CD4-positive, alpha-beta T cell (primary cell): ENCODE results near the gene SLC2A10. TPM values are rescaled to one million over a fixed set of nuclear protein-coding genes. Genes with fewer than 3 reads are reported as not detected.

ENCODE experiments used
- ATAC-seq: fragments of 200-7000 bp; cut with Tn5 transposase; one replicate; pipeline ENCODE4 v1.10.0; 2022; ENCODE audit warnings: mild to moderate bottlenecking; ENCODE audit not compliant: poor library complexity
- CTCF ChIA-PET: fragments of 350-600 bp; sonication (Branson Sonifier 250); formaldehyde crosslinking; loops from one replicate; lab custom pipeline; 2021; ENCODE audit warnings: antibody characterized with exemption, inconsistent platforms; lab: Charles Lee
- POLR2A ChIA-PET: fragments of 350-600 bp; sonication (Branson Sonifier 250); formaldehyde crosslinking; loops from one replicate; lab custom pipeline; 2021; ENCODE audit warnings: antibody characterized with exemption, inconsistent platforms; lab: Charles Lee
- DNase-seq, 14 experiments: peaks; one replicate each; pipeline ENCODE4 v3.0.0-alpha.2; 2013 to 2020; ENCODE audit warnings: mixed read lengths in 2 of 14
- H3K27ac ChIP-seq, 2 donors: one replicate each; pipeline versions ENCODE4 v1.5.1 to v1.7.0; 2013; ENCODE audit warnings: low read length in 2 of 2, low read depth in 1 of 2, mild to moderate bottlenecking in 1 of 2
- H3K27me3 ChIP-seq, 2 experiments: 1 replicate in 1 of 2; 2 replicates in 1 of 2; pipeline versions ENCODE4 v1.6.1 to v1.7.0; 2013; ENCODE audit warnings: low read length in 2 of 2, control low read depth in 1 of 2, mild to moderate bottlenecking in 1 of 2, moderate library complexity in 1 of 2; ENCODE audit not compliant: insufficient read depth in 2 of 2, control insufficient read depth in 1 of 2
- H3K36me3 ChIP-seq: one replicate; pipeline ENCODE4 v1.6.1; 2013; ENCODE audit warnings: low read length, control low read depth; ENCODE audit not compliant: insufficient read depth
- H3K4me1 ChIP-seq: one replicate; pipeline ENCODE4 v1.6.1; 2013; ENCODE audit warnings: low read length, control low read depth; ENCODE audit not compliant: insufficient read depth
- H3K4me3 ChIP-seq: one replicate; pipeline ENCODE4 v1.5.1; 2013; ENCODE audit warnings: mild to moderate bottlenecking, low read length, moderate library complexity
- H3K9me3 ChIP-seq, 2 experiments: 1 replicate in 1 of 2; 2 replicates in 1 of 2; pipeline versions ENCODE4 v1.6.1 to v1.7.0; 2013; ENCODE audit warnings: low read length in 2 of 2, mild to moderate bottlenecking in 2 of 2, control low read depth in 1 of 2, moderate library complexity in 1 of 2; ENCODE audit not compliant: control insufficient read depth in 1 of 2, insufficient read depth in 1 of 2
- H3K27ac Mint-ChIP-seq: one replicate; pipeline ENCODE4 v1.8.0; 2020; ENCODE audit warnings: mixed read lengths
- H3K27me3 Mint-ChIP-seq: one replicate; pipeline ENCODE4 v1.8.0; 2021; ENCODE audit warnings: mixed read lengths
- H3K36me3 Mint-ChIP-seq: one replicate; pipeline ENCODE4 v1.8.0; 2021; ENCODE audit warnings: low read depth, mixed read lengths
- H3K4me1 Mint-ChIP-seq: one replicate; pipeline ENCODE4 v1.8.0; 2021; ENCODE audit warnings: low read depth, mixed read lengths
- H3K4me3 Mint-ChIP-seq: one replicate; pipeline ENCODE4 v1.8.0; 2020; ENCODE audit warnings: mild to moderate bottlenecking, mixed read lengths
- H3K9me3 Mint-ChIP-seq: one replicate; pipeline ENCODE4 v1.8.0; 2020; ENCODE audit warnings: mixed read lengths
- intact Hi-C, 2 experiments: fragments of 100-400 bp; cut with DNase I in 1 of 2; cut with micrococcal nuclease in 1 of 2; formaldehyde crosslinking; loops; one replicate each; pipeline versions ENCODE4 v1.15.1 to v1.9.0; 2023 to 2025; cut with DNase I, micrococcal nuclease
- total RNA-seq, 174 experiments: library from RNA in 2 of 174; stranded (reverse) in 2 of 174; gene quantifications; one replicate each; pipeline ENCODE4 v1.2.3 and lab custom pipeline; 2021 to 2026
- TF ChIP-seq, protein P1 (sequence below): fragments of 200-600 bp; IDR thresholded peaks from one replicate; pipeline ENCODE4 v1.8.0; 2022; ENCODE audit warnings: antibody characterized with exemption, mild to moderate bottlenecking

The SLC2A10 gene
- total RNA-seq, 2 experiments from 2014 or later: not detected

DNA sequence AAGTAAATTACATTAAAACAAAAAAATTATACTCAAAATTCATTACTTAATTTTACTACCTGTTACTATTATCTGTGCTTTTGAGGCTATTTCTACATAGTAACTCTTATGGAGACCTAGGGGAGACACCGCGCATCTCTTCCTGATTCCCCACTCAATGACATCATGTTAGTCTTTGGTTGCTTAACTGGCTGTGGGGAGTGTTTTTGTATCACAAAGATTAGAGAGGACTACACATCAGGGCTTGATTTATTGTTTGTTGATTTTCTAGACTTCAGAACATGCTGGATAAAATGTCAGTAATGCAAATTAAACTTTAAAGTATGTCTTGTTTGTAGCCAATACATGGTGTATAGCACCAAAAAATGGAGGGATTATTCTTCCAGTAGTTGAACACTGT is 26.0 kb downstream of the SLC2A10 start:
- Histone ChIP-seq H3K27ac (no peak overlapping the region), H3K27me3 (peaks cover 3 to 17% of the 10 kb centered on the region in 2 experiments), H3K36me3 (no peaks in the 10 kb centered on the region), H3K4me1 (no peaks in the 10 kb centered on the region), H3K4me3 (no peak overlapping the region), H3K9me3 (peaks cover 0 to 10% of the 10 kb centered on the region in 2 experiments)
- CTCF ChIA-PET: no interaction called here
- DNase-seq (no peak), ATAC-seq (no peak)
- Mint-ChIP-seq H3K27ac (no peak overlapping the region), H3K4me1 (no peaks in the 10 kb centered on the region), H3K4me3 (no peak overlapping the region), H3K36me3 (no peaks in the 10 kb centered on the region), H3K9me3 (no peaks in the 10 kb centered on the region), H3K27me3 (peaks cover 37% of the 10 kb centered on the region)
- intact Hi-C loops: no loop called here
- TF ChIP-seq, protein P1, sequence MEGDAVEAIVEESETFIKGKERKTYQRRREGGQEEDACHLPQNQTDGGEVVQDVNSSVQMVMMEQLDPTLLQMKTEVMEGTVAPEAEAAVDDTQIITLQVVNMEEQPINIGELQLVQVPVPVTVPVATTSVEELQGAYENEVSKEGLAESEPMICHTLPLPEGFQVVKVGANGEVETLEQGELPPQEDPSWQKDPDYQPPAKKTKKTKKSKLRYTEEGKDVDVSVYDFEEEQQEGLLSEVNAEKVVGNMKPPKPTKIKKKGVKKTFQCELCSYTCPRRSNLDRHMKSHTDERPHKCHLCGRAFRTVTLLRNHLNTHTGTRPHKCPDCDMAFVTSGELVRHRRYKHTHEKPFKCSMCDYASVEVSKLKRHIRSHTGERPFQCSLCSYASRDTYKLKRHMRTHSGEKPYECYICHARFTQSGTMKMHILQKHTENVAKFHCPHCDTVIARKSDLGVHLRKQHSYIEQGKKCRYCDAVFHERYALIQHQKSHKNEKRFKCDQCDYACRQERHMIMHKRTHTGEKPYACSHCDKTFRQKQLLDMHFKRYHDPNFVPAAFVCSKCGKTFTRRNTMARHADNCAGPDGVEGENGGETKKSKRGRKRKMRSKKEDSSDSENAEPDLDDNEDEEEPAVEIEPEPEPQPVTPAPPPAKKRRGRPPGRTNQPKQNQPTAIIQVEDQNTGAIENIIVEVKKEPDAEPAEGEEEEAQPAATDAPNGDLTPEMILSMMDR: no peak
- POLR2A ChIA-PET: no interaction called here

DNA sequence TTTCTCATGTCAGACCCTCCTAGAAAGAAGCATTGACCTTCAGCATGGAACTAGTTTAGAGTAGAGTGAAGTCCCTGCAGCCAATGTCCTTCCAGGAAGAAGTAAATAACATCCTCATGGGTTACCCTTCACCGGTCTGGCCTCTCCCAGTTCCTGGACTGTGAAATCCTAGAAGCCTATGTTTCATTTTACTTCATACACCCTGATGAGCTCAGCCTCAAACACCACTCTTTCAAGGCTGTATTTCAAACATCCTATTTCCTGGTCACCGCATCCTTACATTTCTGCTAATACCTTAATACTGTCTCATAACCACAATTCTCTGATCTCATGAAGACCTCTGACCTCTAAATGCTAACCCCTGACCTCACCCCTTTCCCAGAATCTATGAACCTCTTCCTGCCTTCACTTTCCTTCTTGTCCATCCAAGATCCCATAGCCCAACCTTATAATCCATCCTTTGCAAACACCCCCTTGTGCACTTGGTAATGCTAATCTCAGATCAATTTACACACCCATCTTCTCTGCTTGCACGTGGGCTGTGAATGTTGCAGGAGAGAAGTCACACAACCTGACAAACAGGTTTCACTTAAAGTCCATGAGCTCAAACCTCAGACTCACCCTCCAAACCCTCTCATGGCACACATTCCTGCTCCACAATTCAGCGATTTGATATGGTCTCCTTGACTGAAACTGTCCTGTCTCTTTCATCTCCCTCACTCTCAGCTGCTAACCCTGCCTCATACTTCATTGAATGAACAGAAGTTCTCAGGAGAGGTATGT is 30.2 kb downstream of the SLC2A10 start:
- DNase-seq: no peak
- Mint-ChIP-seq H3K27me3 (peaks cover 46% of the 10 kb centered on the region), H3K4me1 (no peaks in the 10 kb centered on the region), H3K27ac (no peak overlapping the region), H3K9me3 (no peaks in the 10 kb centered on the region), H3K4me3 (no peak overlapping the region), H3K36me3 (no peaks in the 10 kb centered on the region)
- Histone ChIP-seq H3K36me3 (no peaks in the 10 kb centered on the region), H3K4me3 (no peak overlapping the region), H3K27ac (no peak overlapping the region), H3K4me1 (no peaks in the 10 kb centered on the region), H3K9me3 (peaks cover 0 to 3% of the 10 kb centered on the region in 2 experiments), H3K27me3 (peaks cover 6 to 29% of the 10 kb centered on the region in 2 experiments)
- ChIA-PET POLR2A (no interaction called here), CTCF (no interaction called here)
- no peak for ATAC-seq
- intact Hi-C loops: no loop called here
- TF ChIP-seq, protein P1: no peak

DNA sequence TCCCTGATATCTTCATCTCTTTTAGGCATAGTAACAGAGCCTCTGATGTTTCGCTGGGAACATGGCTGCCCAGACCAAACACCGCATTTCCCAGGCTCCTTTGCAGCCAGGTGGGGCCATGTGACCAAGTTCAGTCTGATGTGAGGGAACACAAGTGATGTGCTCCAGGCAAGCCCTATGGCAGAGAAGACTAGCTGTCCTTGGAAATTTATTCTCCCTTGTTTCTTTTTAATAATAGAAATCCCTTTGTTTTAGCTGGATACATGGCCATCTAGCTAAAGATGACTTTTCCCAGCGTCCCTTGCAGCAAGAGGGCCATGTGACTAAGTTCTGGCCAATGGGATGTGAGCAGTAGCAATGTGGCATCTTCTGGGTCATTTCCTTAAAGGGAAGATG is 30.8 kb downstream of the SLC2A10 start:
- Mint-ChIP-seq H3K27me3 (peaks cover 50% of the 10 kb centered on the region), H3K36me3 (no peaks in the 10 kb centered on the region), H3K27ac (no peak overlapping the region), H3K9me3 (no peaks in the 10 kb centered on the region), H3K4me1 (no peaks in the 10 kb centered on the region), H3K4me3 (no peak overlapping the region)
- H3K27ac ChIP-seq: no peak overlapping the region
- ATAC-seq: no peak
- no peak for DNase-seq
- CTCF ChIA-PET: no interaction called here
- POLR2A ChIA-PET: no interaction called here
- intact Hi-C loops: no loop called here
- no peaks in the 10 kb centered on the region for H3K4me1 ChIP-seq
- H3K9me3 ChIP-seq: peaks cover 0 to 3% of the 10 kb centered on the region in 2 experiments
- H3K27me3 ChIP-seq: peaks cover 5 to 25% of the 10 kb centered on the region in 2 experiments
- no peak overlapping the region for H3K4me3 ChIP-seq
- TF ChIP-seq, protein P1: no peak
- no peaks in the 10 kb centered on the region for H3K36me3 ChIP-seq
